ENCODE data around the gene AIG1. TPM values are rescaled to one million over a fixed set of nuclear protein-coding genes. Genes with fewer than 3 reads are reported as not detected.

Gene AIG1
- total RNA-seq, 2 experiments from 2014 or later: 16.1 to 20.0 TPM

GRCh38 chr6:143225929-143226328 lies 165.2 kb downstream of the AIG1 start:
- ChIA-PET CTCF (interaction anchor here (1.2 kb wide), 1 partner anchor 13 kb away, joined by 5 read pairs; no protein-coding TSS in a partner anchor), POLR2A (no interaction called here)
- ATAC-seq: no peak
- no peak overlapping the region for H3K4me3 Mint-ChIP-seq
- H3K36me3 Mint-ChIP-seq (ENCODE audit: low read depth): no peaks in the 10 kb centered on the region
- no peak for DNase-seq
- H3K27me3 Mint-ChIP-seq: no peaks in the 10 kb centered on the region
- no peak for TF ChIP-seq CTCF (IDR thresholded peaks at IDR 0.05)
- H3K27ac Mint-ChIP-seq: no peak overlapping the region
- intact Hi-C loops (cut with micrococcal nuclease): no loop called here
- H3K4me1 Mint-ChIP-seq (ENCODE audit: low read depth): no peaks in the 10 kb centered on the region
- no peaks in the 10 kb centered on the region for H3K9me3 Mint-ChIP-seq

GRCh38 chr6:143227675-143228074 lies 167.0 kb downstream of the AIG1 start:
- Mint-ChIP-seq H3K27me3 (no peaks in the 10 kb centered on the region), H3K27ac (no peak overlapping the region), H3K36me3 (ENCODE audit: low read depth) (no peaks in the 10 kb centered on the region), H3K4me3 (no peak overlapping the region), H3K9me3 (no peaks in the 10 kb centered on the region), H3K4me1 (ENCODE audit: low read depth) (no peaks in the 10 kb centered on the region)
- no peak for DNase-seq
- TF ChIP-seq CTCF (IDR thresholded peaks at IDR 0.05): no peak
- CTCF ChIA-PET: no interaction called here
- intact Hi-C loops (cut with micrococcal nuclease): no loop called here
- ATAC-seq: no peak
- POLR2A ChIA-PET: interaction anchor here (0.6 kb wide), 1 partner anchor 139 kb away, joined by 4 read pairs; no protein-coding TSS in a partner anchor

GRCh38 chr6:143229400-143229799 lies 168.7 kb downstream of the AIG1 start:
- H3K4me1 Mint-ChIP-seq (ENCODE audit: low read depth): no peaks in the 10 kb centered on the region
- ChIA-PET POLR2A (no interaction called here), CTCF (no interaction called here)
- no peak for ATAC-seq
- no peak for TF ChIP-seq CTCF (IDR thresholded peaks at IDR 0.05)
- H3K27me3 Mint-ChIP-seq: no peaks in the 10 kb centered on the region
- DNase-seq: no peak
- H3K36me3 Mint-ChIP-seq (ENCODE audit: low read depth): no peaks in the 10 kb centered on the region
- no peaks in the 10 kb centered on the region for H3K9me3 Mint-ChIP-seq
- intact Hi-C loops (cut with micrococcal nuclease): no loop called here
- H3K27ac Mint-ChIP-seq: no peak overlapping the region
- no peak overlapping the region for H3K4me3 Mint-ChIP-seq

GRCh38 chr6:143232849-143233248 lies 172.2 kb downstream of the AIG1 start:
- Mint-ChIP-seq H3K27me3 (no peaks in the 10 kb centered on the region), H3K9me3 (no peaks in the 10 kb centered on the region), H3K4me1 (ENCODE audit: low read depth) (no peaks in the 10 kb centered on the region), H3K36me3 (ENCODE audit: low read depth) (no peaks in the 10 kb centered on the region), H3K27ac (no peak overlapping the region), H3K4me3 (no peak overlapping the region)
- CTCF ChIA-PET: interaction anchor here (0.7 to 1.2 kb wide), 7 partner anchors 11 to 269 kb away, joined by 3 to 11 read pairs (median 3); no protein-coding TSS in a partner anchor
- peak; percentile 61 for DNase-seq
- POLR2A ChIA-PET: no interaction called here
- TF ChIP-seq CTCF (IDR thresholded peaks at IDR 0.05): peak; percentile 65
- ATAC-seq: peak; percentile 45
- intact Hi-C loops (cut with micrococcal nuclease): no loop called here

- ATAC-seq (no peak), DNase-seq (no peak)
- POLR2A ChIA-PET: no interaction called here
- CTCF ChIA-PET: interaction anchor here (1.0 to 1.2 kb wide), 2 partner anchors 17 to 268 kb away, joined by 3 read pairs; no protein-coding TSS in a partner anchor
- H3K9me3 Mint-ChIP-seq: no peaks in the 10 kb centered on the region
- intact Hi-C loops (cut with micrococcal nuclease): no loop called here
- H3K4me3 Mint-ChIP-seq: no peak overlapping the region
- TF ChIP-seq CTCF (IDR thresholded peaks at IDR 0.05): no peak
- H3K36me3 Mint-ChIP-seq (ENCODE audit: low read depth): no peaks in the 10 kb centered on the region
- H3K4me1 Mint-ChIP-seq (ENCODE audit: low read depth): no peaks in the 10 kb centered on the region
- no peak overlapping the region for H3K27ac Mint-ChIP-seq
- no peaks in the 10 kb centered on the region for H3K27me3 Mint-ChIP-seq
Measured at GRCh38 chr6:143233554-143234285, 173.0 kb downstream of the AIG1 start.

Measured in activated CD8-positive, alpha-beta T cell treated with anti-CD3 and anti-CD28 coated beads for 36 hours (primary cell).